Calu3 (cell line): ENCODE measurements around the gene CHD9. TPM values are rescaled to one million over a fixed set of nuclear protein-coding genes. Genes with fewer than 3 reads are reported as not detected.

ENCODE experiments used
- BruUV-seq: library from RNA; stranded (reverse); fragments of 400-500 nt; replicated peaks from 2 replicates; lab custom pipeline; 2021; lab: Mats Ljungman, UMichigan
- CTCF ChIA-PET: fragments of 300-600 bp; sonication (Branson Sonifier 250); formaldehyde crosslinking; loops from one replicate; lab custom pipeline; 2022; ENCODE audit warnings: antibody characterized with exemption; lab: Charles Lee
- DNase-seq: peaks from one replicate; pipeline ENCODE4 v3.0.0; 2022
- H3K27ac Mint-ChIP-seq: one replicate; pipeline ENCODE4 v1.8.0; 2022; ENCODE audit warnings: mixed read lengths; ENCODE audit not compliant: unreplicated experiment
- H3K27me3 Mint-ChIP-seq: one replicate; pipeline ENCODE4 v1.8.0; 2022; ENCODE audit warnings: mixed read lengths; ENCODE audit not compliant: unreplicated experiment
- H3K36me3 Mint-ChIP-seq: one replicate; pipeline ENCODE4 v1.8.0; 2022; ENCODE audit warnings: mild to moderate bottlenecking, moderate library complexity, mixed read lengths; ENCODE audit not compliant: insufficient read depth, unreplicated experiment
- H3K4me1 Mint-ChIP-seq: one replicate; pipeline ENCODE4 v1.8.0; 2022; ENCODE audit warnings: mild to moderate bottlenecking, low read depth, mixed read lengths; ENCODE audit not compliant: unreplicated experiment
- H3K4me3 Mint-ChIP-seq: one replicate; pipeline ENCODE4 v1.8.0; 2022; ENCODE audit warnings: mild to moderate bottlenecking, low read depth, moderate library complexity, mixed read lengths; ENCODE audit not compliant: unreplicated experiment
- H3K9me3 Mint-ChIP-seq: one replicate; pipeline ENCODE4 v1.8.0; 2022; ENCODE audit warnings: low read depth, mixed read lengths; ENCODE audit not compliant: unreplicated experiment
- intact Hi-C: fragments of 100-400 bp; cut with micrococcal nuclease; formaldehyde crosslinking; loops from one replicate; pipeline ENCODE4 v1.10.0; 2022; ENCODE audit not compliant: unreplicated experiment
- total RNA-seq: library from RNA; stranded (reverse); gene quantifications from 2 replicates; pipeline ENCODE4 v1.2.3, GENCODE V29; 2022
- TF ChIP-seq, protein P1 (sequence below): fragments of 200-600 bp; IDR thresholded peaks from one replicate; pipeline ENCODE4 v1.8.0; 2022; ENCODE audit warnings: antibody characterized with exemption; ENCODE audit not compliant: unreplicated experiment

The CHD9 gene
- total RNA-seq, 1 experiment from 2014 or later: 69.5 TPM

DNA sequence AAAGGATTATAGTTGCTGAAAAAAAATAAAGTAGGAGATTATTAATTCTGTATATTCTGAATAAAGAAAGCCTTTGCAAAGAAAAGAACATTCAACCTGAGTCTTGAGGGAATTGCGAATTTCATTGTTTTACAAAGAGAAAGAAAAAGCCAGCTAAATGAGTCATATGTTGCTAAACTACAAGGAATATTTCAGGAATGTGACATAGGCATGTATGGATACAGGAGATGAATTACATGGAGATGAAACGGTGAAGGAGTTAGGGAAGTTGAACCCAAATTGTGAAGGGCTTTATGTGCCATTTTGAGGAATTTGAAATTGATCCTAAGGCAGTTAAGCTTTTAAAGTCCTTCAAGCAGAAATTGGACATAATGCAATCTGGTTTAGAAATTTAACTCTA is 202.2 kb downstream of the CHD9 start:
- no TSS peak for BruUV-seq
- no peak for DNase-seq
- Mint-ChIP-seq H3K27ac (no peak overlapping the region), H3K4me3 (no peak overlapping the region), H3K9me3 (no peaks in the 10 kb centered on the region), H3K4me1 (no peaks in the 10 kb centered on the region), H3K27me3 (no peaks in the 10 kb centered on the region), H3K36me3 (peaks cover 34% of the 10 kb centered on the region)
- intact Hi-C loops: no loop called here
- TF ChIP-seq, protein P1, sequence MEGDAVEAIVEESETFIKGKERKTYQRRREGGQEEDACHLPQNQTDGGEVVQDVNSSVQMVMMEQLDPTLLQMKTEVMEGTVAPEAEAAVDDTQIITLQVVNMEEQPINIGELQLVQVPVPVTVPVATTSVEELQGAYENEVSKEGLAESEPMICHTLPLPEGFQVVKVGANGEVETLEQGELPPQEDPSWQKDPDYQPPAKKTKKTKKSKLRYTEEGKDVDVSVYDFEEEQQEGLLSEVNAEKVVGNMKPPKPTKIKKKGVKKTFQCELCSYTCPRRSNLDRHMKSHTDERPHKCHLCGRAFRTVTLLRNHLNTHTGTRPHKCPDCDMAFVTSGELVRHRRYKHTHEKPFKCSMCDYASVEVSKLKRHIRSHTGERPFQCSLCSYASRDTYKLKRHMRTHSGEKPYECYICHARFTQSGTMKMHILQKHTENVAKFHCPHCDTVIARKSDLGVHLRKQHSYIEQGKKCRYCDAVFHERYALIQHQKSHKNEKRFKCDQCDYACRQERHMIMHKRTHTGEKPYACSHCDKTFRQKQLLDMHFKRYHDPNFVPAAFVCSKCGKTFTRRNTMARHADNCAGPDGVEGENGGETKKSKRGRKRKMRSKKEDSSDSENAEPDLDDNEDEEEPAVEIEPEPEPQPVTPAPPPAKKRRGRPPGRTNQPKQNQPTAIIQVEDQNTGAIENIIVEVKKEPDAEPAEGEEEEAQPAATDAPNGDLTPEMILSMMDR: no peak
- CTCF ChIA-PET: interaction anchor here (0.6 to 0.7 kb wide), 2 partner anchors 9 to 16 kb away, joined by 3 to 4 read pairs; no protein-coding TSS in a partner anchor

DNA sequence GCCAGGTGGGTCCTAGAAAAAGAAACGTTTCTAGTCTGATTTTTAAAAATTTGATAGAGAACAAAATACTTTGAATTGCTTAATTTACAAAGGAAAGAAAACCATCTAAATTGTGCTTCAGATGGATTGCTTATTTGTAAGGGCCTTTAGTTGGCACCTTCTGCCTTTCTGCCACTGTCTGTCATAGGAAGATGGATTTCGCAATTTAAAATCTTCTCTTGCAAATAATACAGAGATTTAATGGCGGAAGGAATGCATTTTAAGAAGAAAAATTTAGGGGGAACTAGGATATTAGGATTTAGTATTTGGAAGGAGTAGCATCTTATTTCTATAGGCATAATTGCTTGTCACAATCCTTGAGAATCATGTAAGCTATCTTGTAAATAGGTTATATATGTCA is 204.0 kb downstream of the CHD9 start:
- CTCF ChIA-PET: no interaction called here
- no peaks in the 10 kb centered on the region for H3K9me3 Mint-ChIP-seq
- no peak overlapping the region for H3K4me3 Mint-ChIP-seq
- intact Hi-C loops: no loop called here
- BruUV-seq: no TSS peak
- no peak overlapping the region for H3K27ac Mint-ChIP-seq
- peaks cover 27% of the 10 kb centered on the region for H3K36me3 Mint-ChIP-seq
- DNase-seq: no peak
- TF ChIP-seq, protein P1: no peak
- H3K27me3 Mint-ChIP-seq: no peaks in the 10 kb centered on the region
- H3K4me1 Mint-ChIP-seq: no peaks in the 10 kb centered on the region

DNA sequence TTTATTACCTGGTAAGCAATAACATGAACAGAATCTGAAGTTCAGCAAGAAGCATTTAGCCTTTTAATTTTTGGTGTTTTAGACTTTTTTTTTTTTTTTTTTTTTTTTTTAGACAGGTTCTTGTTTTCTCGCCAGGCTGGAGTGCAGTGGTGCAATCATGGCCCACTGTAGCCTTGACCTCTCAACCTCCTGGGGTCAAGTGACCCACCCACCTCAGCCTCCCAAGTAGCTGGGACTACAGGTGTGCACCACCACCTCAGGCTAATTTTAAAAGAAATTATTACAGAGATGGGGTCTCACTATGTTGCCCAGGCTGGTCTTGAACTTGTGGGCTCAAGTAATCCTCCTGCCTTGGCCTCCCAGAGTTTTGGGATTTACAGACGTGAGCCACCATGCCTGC is 206.5 kb downstream of the CHD9 start:
- Mint-ChIP-seq H3K36me3 (peaks cover 16% of the 10 kb centered on the region), H3K4me3 (no peak overlapping the region), H3K9me3 (no peaks in the 10 kb centered on the region), H3K4me1 (no peaks in the 10 kb centered on the region), H3K27me3 (no peaks in the 10 kb centered on the region), H3K27ac (no peak overlapping the region)
- CTCF ChIA-PET: no interaction called here
- DNase-seq: no peak
- TF ChIP-seq, protein P1: no peak
- no TSS peak for BruUV-seq
- intact Hi-C loops: no loop called here

DNA sequence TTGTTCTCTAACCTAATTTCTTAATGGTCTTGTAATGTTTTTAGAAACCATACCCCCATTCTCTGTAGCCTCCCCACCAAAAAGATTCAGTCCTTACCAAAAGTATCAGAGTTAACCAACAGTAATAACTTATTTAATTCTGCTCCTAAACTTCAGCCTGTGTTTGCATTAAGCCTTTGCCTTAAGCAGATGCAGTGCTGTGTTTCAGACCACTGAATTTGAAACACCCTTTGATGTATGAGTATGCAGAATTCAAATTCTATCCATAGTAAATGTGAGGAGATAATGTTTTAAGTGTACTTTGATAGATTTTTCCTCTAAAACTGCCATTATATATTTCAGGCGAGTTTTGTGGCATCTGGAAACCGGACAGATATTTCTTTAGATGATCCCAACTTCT is 207.9 kb downstream of the CHD9 start:
- intact Hi-C loops: no loop called here
- DNase-seq: no peak
- Mint-ChIP-seq H3K9me3 (no peaks in the 10 kb centered on the region), H3K27ac (no peak overlapping the region), H3K27me3 (no peaks in the 10 kb centered on the region), H3K4me3 (no peak overlapping the region), H3K36me3 (peaks cover 10% of the 10 kb centered on the region), H3K4me1 (no peaks in the 10 kb centered on the region)
- BruUV-seq: no TSS peak
- TF ChIP-seq, protein P1: no peak
- CTCF ChIA-PET: no interaction called here
